Neuronal stem cell (in vitro differentiated cells): Measurements from ENCODE around the gene LYRM7.

Experiments
- DNase-seq: peaks from one replicate; pipeline ENCODE4 v3.0.0-alpha.2; 2013; ENCODE audit warnings: low spot score
- H2AFZ ChIP-seq: one replicate; pipeline ENCODE4 v1.6.1; 2013; ENCODE audit warnings: mild to moderate bottlenecking, low read length, inconsistent platforms
- H2AK5ac ChIP-seq: 2 replicates; pipeline ENCODE4 v1.6.1; 2013; ENCODE audit warnings: low read depth, mild to moderate bottlenecking, inconsistent platforms, low read length, moderate library complexity, mixed read lengths
- H2BK120ac ChIP-seq: 2 replicates; pipeline ENCODE4 v1.6.1; 2013; ENCODE audit warnings: low read depth, mild to moderate bottlenecking, inconsistent platforms, low read length, moderate library complexity, mixed read lengths
- H2BK12ac ChIP-seq: one replicate; pipeline ENCODE4 v1.6.1; 2013; ENCODE audit warnings: low read length, inconsistent platforms
- H2BK15ac ChIP-seq: 2 replicates; pipeline ENCODE4 v1.6.1; 2013; ENCODE audit warnings: mild to moderate bottlenecking, low read length, inconsistent platforms, mixed read lengths
- H2BK5ac ChIP-seq: one replicate; pipeline ENCODE4 v1.6.1; 2013; ENCODE audit warnings: inconsistent platforms, mild to moderate bottlenecking, low read length, moderate library complexity
- H3K14ac ChIP-seq: one replicate; pipeline ENCODE4 v1.6.1; 2013; ENCODE audit warnings: low read length, inconsistent platforms
- H3K18ac ChIP-seq: 2 replicates; pipeline ENCODE4 v1.6.1; 2013; ENCODE audit warnings: low read length, inconsistent platforms
- H3K23ac ChIP-seq: 2 replicates; pipeline ENCODE4 v1.6.1; 2013; ENCODE audit warnings: low read depth, mild to moderate bottlenecking, mixed read lengths, low read length, inconsistent platforms; ENCODE audit not compliant: poor library complexity
- H3K27ac ChIP-seq: replicated peaks from 3 replicates; pipeline ENCODE4 v1.5.1; 2013; ENCODE audit warnings: low read length, inconsistent platforms
- H3K27me3 ChIP-seq, 3 experiments: 2 replicates each; pipeline ENCODE4 v1.6.1; 2013; ENCODE audit warnings: low read length in 3 of 3, mild to moderate bottlenecking in 2 of 3, inconsistent platforms in 1 of 3, low read depth in 1 of 3, mixed read lengths in 1 of 3, moderate library complexity in 1 of 3; ENCODE audit not compliant: control insufficient read depth in 3 of 3, insufficient read depth in 3 of 3
- H3K36me3 ChIP-seq, 2 donors: replicated peaks in 1 of 2; 2 replicates each; pipeline ENCODE4 v1.6.1; 2013; ENCODE audit warnings: low read length in 2 of 2; ENCODE audit not compliant: control insufficient read depth in 2 of 2, insufficient read depth in 2 of 2
- H3K4ac ChIP-seq: 2 replicates; pipeline ENCODE4 v1.6.1; 2013; ENCODE audit warnings: inconsistent platforms, mild to moderate bottlenecking, low read length, moderate library complexity
- H3K4me1 ChIP-seq, 2 donors: 1 replicate in 1 of 2; 2 replicates in 1 of 2; pipeline ENCODE4 v1.6.1; 2013; ENCODE audit warnings: low read length in 2 of 2, low read depth in 1 of 2; ENCODE audit not compliant: control insufficient read depth in 2 of 2, insufficient read depth in 1 of 2
- H3K4me2 ChIP-seq: one replicate; pipeline ENCODE4 v1.6.1; 2013; ENCODE audit warnings: mild to moderate bottlenecking, low read length, inconsistent platforms; ENCODE audit not compliant: insufficient read depth, poor library complexity, severe bottlenecking
- H3K4me3 ChIP-seq, 2 donors: 2 replicates each; pipeline ENCODE4 v1.5.1; 2013; ENCODE audit warnings: low read length in 2 of 2, mild to moderate bottlenecking in 2 of 2, inconsistent platforms in 1 of 2, moderate library complexity in 1 of 2
- H3K79me1 ChIP-seq: one replicate; pipeline ENCODE4 v1.6.1; 2013; ENCODE audit warnings: low read depth, mild to moderate bottlenecking, inconsistent platforms, low read length, moderate library complexity
- H3K9ac ChIP-seq: one replicate; pipeline ENCODE4 v1.6.1; 2013; ENCODE audit warnings: mild to moderate bottlenecking, low read depth, low read length, inconsistent platforms; ENCODE audit not compliant: poor library complexity
- H3K9me3 ChIP-seq, 2 donors: replicated peaks in 1 of 2; 2 replicates each; pipeline versions ENCODE3 to v1.6.1; 2013; ENCODE audit warnings: low read length in 2 of 2, mild to moderate bottlenecking in 2 of 2, inconsistent platforms in 1 of 2, low read depth in 1 of 2, mixed read lengths in 1 of 2, moderate library complexity in 1 of 2; ENCODE audit not compliant: control insufficient read depth in 2 of 2, insufficient read depth in 1 of 2
- H4K8ac ChIP-seq: one replicate; pipeline ENCODE4 v1.6.1; 2013; ENCODE audit warnings: low read depth, mild to moderate bottlenecking, inconsistent platforms, low read length, moderate library complexity
- H4K91ac ChIP-seq: one replicate; pipeline ENCODE4 v1.6.1; 2013; ENCODE audit warnings: low read length, low read depth, mild to moderate bottlenecking, inconsistent platforms; ENCODE audit not compliant: poor library complexity
- WGBS, 2 donors: extraction: QIAGEN DNeasy Blood & Tissue Kit; methylation state at CpG; one replicate each; pipeline ENCODE4 v1.1.7; 2013; ENCODE audit warnings: missing lambda C conversion rate in 2 of 2, mixed read lengths in 1 of 2; ENCODE audit not compliant: insufficient read length in 2 of 2, insufficient replicate concordance in 1 of 2; ENCODE audit errors: extremely low coverage in 2 of 2; 5-methylcytosine and 5-hydroxymethylcytosine counted together

Gene LYRM7

GRCh38 chr5:131217791-131218190, 47.0 kb downstream of the LYRM7 start:
- Histone ChIP-seq H2AK5ac (no peak overlapping the region), H3K4me3 (no peak overlapping the region), H3K23ac (no peak overlapping the region), H3K36me3 (no peaks in the 10 kb centered on the region), H3K4me2 (no peak overlapping the region), H3K9me3 (no peaks in the 10 kb centered on the region), H3K27me3 (no peaks in the 10 kb centered on the region), H4K8ac (no peak overlapping the region), H3K9ac (no peak overlapping the region), H2BK5ac (no peak overlapping the region), H2BK15ac (no peak overlapping the region), H3K18ac (no peak overlapping the region), H3K4ac (no peak overlapping the region), H2AFZ (no peak overlapping the region), H3K14ac (no peak overlapping the region), H2BK12ac (no peak overlapping the region), H3K79me1 (no peaks in the 10 kb centered on the region), H2BK120ac (no peak overlapping the region), H3K27ac (no peak overlapping the region), H3K4me1 (peaks cover 2 to 3% of the 10 kb centered on the region in 2 donors), H4K91ac (no peak overlapping the region)
- no CpG with 5 or more reads among the region's 4 CpGs for WGBS, 2 donors
- no peak for DNase-seq

GRCh38 chr5:131218392-131218791, 47.6 kb downstream of the LYRM7 start:
- Histone ChIP-seq H3K79me1 (no peaks in the 10 kb centered on the region), H3K36me3 (no peaks in the 10 kb centered on the region), H2AFZ (no peak overlapping the region), H3K9ac (no peak overlapping the region), H4K8ac (no peak overlapping the region), H3K18ac (no peak overlapping the region), H2BK12ac (no peak overlapping the region), H2BK5ac (no peak overlapping the region), H3K27me3 (no peaks in the 10 kb centered on the region), H4K91ac (no peak overlapping the region), H3K4me2 (no peak overlapping the region), H2BK120ac (no peak overlapping the region), H3K4me1 (peaks cover 2 to 3% of the 10 kb centered on the region in 2 donors), H3K27ac (no peak overlapping the region), H3K14ac (no peak overlapping the region), H3K9me3 (no peaks in the 10 kb centered on the region), H3K4me3 (no peak overlapping the region), H3K23ac (no peak overlapping the region), H2AK5ac (no peak overlapping the region), H2BK15ac (no peak overlapping the region), H3K4ac (no peak overlapping the region)
- WGBS, 2 donors, result no CpG with 5 or more reads among the region's 4 CpGs
- DNase-seq, result no peak

GRCh38 chr5:131220566-131220965, 49.8 kb downstream of the LYRM7 start:
- no peaks in the 10 kb centered on the region for H3K4me1 ChIP-seq
- H3K9me3 ChIP-seq, result no peaks in the 10 kb centered on the region
- no peak overlapping the region for H3K4me2 ChIP-seq
- H3K4me3 ChIP-seq, result no peak overlapping the region
- H2BK12ac ChIP-seq, result no peak overlapping the region
- H2AFZ ChIP-seq, result no peak overlapping the region
- WGBS, 2 donors, result no CpG with 5 or more reads among the region's 7 CpGs
- H3K23ac ChIP-seq, result no peak overlapping the region
- no peaks in the 10 kb centered on the region for H3K27me3 ChIP-seq
- H3K14ac ChIP-seq, result no peak overlapping the region
- no peak overlapping the region for H2BK5ac ChIP-seq
- no peak overlapping the region for H4K91ac ChIP-seq
- no peak overlapping the region for H3K18ac ChIP-seq
- H3K79me1 ChIP-seq, result no peaks in the 10 kb centered on the region
- H3K36me3 ChIP-seq, result no peaks in the 10 kb centered on the region
- no peak overlapping the region for H2AK5ac ChIP-seq
- H2BK15ac ChIP-seq, result no peak overlapping the region
- no peak overlapping the region for H3K27ac ChIP-seq
- H4K8ac ChIP-seq, result no peak overlapping the region
- no peak for DNase-seq
- no peak overlapping the region for H2BK120ac ChIP-seq
- no peak overlapping the region for H3K9ac ChIP-seq
- no peak overlapping the region for H3K4ac ChIP-seq

GRCh38 chr5:131221008-131221703, 50.4 kb downstream of the LYRM7 start:
- Histone ChIP-seq H3K4me2 (no peak overlapping the region), H3K4me3 (no peak overlapping the region), H3K9ac (no peak overlapping the region), H3K9me3 (no peaks in the 10 kb centered on the region), H3K27ac (no peak overlapping the region), H2BK5ac (no peak overlapping the region), H3K4me1 (no peaks in the 10 kb centered on the region), H2BK12ac (no peak overlapping the region), H4K8ac (no peak overlapping the region), H3K4ac (no peak overlapping the region), H2BK15ac (no peak overlapping the region), H4K91ac (no peak overlapping the region), H3K36me3 (no peaks in the 10 kb centered on the region), H2AFZ (no peak overlapping the region), H3K14ac (no peak overlapping the region), H2BK120ac (no peak overlapping the region), H3K23ac (no peak overlapping the region), H2AK5ac (no peak overlapping the region), H3K79me1 (no peaks in the 10 kb centered on the region), H3K27me3 (no peaks in the 10 kb centered on the region), H3K18ac (no peak overlapping the region)
- no peak for DNase-seq
- no CpG with 5 or more reads among the region's 10 CpGs for WGBS, 2 donors
